HepG2 (cell line): Measurements from ENCODE around the gene STIM1. TPM values are rescaled to one million over a fixed set of nuclear protein-coding genes. Genes with fewer than 3 reads are reported as not detected.

Experiments used
- ATAC-seq: fragments of 200-7000 bp; cut with Tn5 transposase; 3 replicates; pipeline ENCODE4 v1.9.1; 2020; ENCODE audit warnings: mild to moderate bottlenecking, moderate library complexity
- BruUV-seq: library from RNA; stranded (reverse); fragments of 400-500 nt; replicated peaks from 2 replicates; lab custom pipeline; 2021; lab: Mats Ljungman, UMichigan
- CTCF ChIA-PET: fragments of 300-600 bp; formaldehyde crosslinking; extraction: SDS; loops from one replicate; lab custom pipeline; 2021; ENCODE audit warnings: low total read pairs, inconsistent platforms, low intra/inter-chr PET ratio; lab: Yijun Ruan, JAX
- POLR2A ChIA-PET: fragments of 350-600 bp; sonication (Branson Sonifier 250); formaldehyde crosslinking; loops from one replicate; lab custom pipeline; 2020; ENCODE audit warnings: antibody characterized with exemption, inconsistent platforms; lab: Yijun Ruan, JAX
- DNase-seq: peaks from one replicate; pipeline ENCODE4 v3.0.0-alpha.2; 2015; ENCODE audit warnings: low spot score
- FAIRE-seq: peaks from 3 replicates; lab custom pipeline; 2011; peaks lifted over from hg19 to GRCh38; lab: Jason Lieb, UNC
- H2AFZ ChIP-seq: one replicate; pipeline ENCODE4 v1.6.1; 2011; ENCODE audit warnings: low read length, inconsistent platforms
- H3K27ac ChIP-seq: fragments of 300-600 bp; 3 replicates; pipeline ENCODE4 v1.8.0; 2011; ENCODE audit warnings: mixed run types, mild to moderate bottlenecking, mixed read lengths, low read length, inconsistent platforms; ENCODE audit not compliant: insufficient read depth; ENCODE audit errors: extremely low read length
- H3K27me3 ChIP-seq, 2 experiments: fragments of 200-600 bp in 1 of 2; 2 replicates in 1 of 2; 3 replicates in 1 of 2; pipeline versions ENCODE4 v1.6.0 to v1.8.0; 2011; ENCODE audit warnings: low read length in 2 of 2, mild to moderate bottlenecking in 2 of 2, moderate library complexity in 2 of 2, inconsistent platforms in 1 of 2; ENCODE audit not compliant: insufficient read depth in 2 of 2, control insufficient read depth in 1 of 2
- H3K36me3 ChIP-seq, 2 experiments: fragments of 200-600 bp in 1 of 2; replicated peaks in 1 of 2; 2 replicates in 1 of 2; 3 replicates in 1 of 2; pipeline versions ENCODE4 v1.5.1 to v1.8.0; 2011; ENCODE audit warnings: low read length in 2 of 2, inconsistent platforms in 1 of 2; ENCODE audit not compliant: insufficient read depth in 2 of 2, control insufficient read depth in 1 of 2
- H3K4me1 ChIP-seq: 2 replicates; pipeline ENCODE4 v1.5.1; 2012; ENCODE audit warnings: low read length, inconsistent platforms; ENCODE audit not compliant: insufficient read depth
- H3K4me2 ChIP-seq: 2 replicates; pipeline ENCODE4 v1.6.0; 2011; ENCODE audit warnings: low read depth, low read length, inconsistent platforms
- H3K4me3 ChIP-seq, 3 experiments: fragments of 200-600 bp in 1 of 3; sonication (generic), shearing (Covaris generic) in 1 of 3; replicated peaks in 1 of 3; 2 replicates each; pipeline ENCODE4 v1.5.1; 2011 to 2016; ENCODE audit warnings: low read length in 3 of 3, inconsistent platforms in 2 of 3, low read depth in 2 of 3, mild to moderate bottlenecking in 2 of 3, control low read depth in 1 of 3, mixed read lengths in 1 of 3; ENCODE audit not compliant: insufficient read depth in 1 of 3
- H3K79me2 ChIP-seq: one replicate; pipeline ENCODE4 v1.6.1; 2011; ENCODE audit warnings: low read length, inconsistent platforms; ENCODE audit not compliant: insufficient read depth
- H3K9ac ChIP-seq: 2 replicates; pipeline ENCODE4 v1.6.0; 2011; ENCODE audit warnings: mild to moderate bottlenecking, low read depth, low read length, inconsistent platforms; ENCODE audit not compliant: insufficient read depth
- H3K9me3 ChIP-seq: 2 replicates; pipeline ENCODE4 v1.5.1; 2012; ENCODE audit warnings: mild to moderate bottlenecking, low read length
- H4K20me1 ChIP-seq: 2 replicates; pipeline ENCODE4 v1.6.0; 2011; ENCODE audit warnings: inconsistent platforms, mild to moderate bottlenecking, low read length, moderate library complexity; ENCODE audit not compliant: insufficient read depth
- ESRRA ChIP-seq: sonication (generic); formaldehyde crosslinking; IDR thresholded peaks from 2 replicates; pipeline ENCODE4 v1.5.1; 2020; ENCODE audit warnings: mild to moderate bottlenecking, low read depth, missing genetic modification reagents
- JARID2 ChIP-seq: sonication (generic); formaldehyde crosslinking; IDR thresholded peaks from 2 replicates; pipeline ENCODE4 v1.8.1; 2023; ENCODE audit warnings: missing genetic modification reagents, inconsistent platforms; ENCODE audit not compliant: insufficient replicate concordance
- PHB2 ChIP-seq: fragments of 450-650 bp; IDR thresholded peaks from 2 replicates; pipeline ENCODE4 v1.6.1; 2018; ENCODE audit not compliant: partially characterized antibody
- SKI ChIP-seq: fragments of 450-650 bp; IDR thresholded peaks from one replicate; pipeline ENCODE4 v1.6.1; 2018; ENCODE audit warnings: mild to moderate bottlenecking; ENCODE audit not compliant: partially characterized antibody
- ZFP91 ChIP-seq: sonication (generic); formaldehyde crosslinking; IDR thresholded peaks from 2 replicates; pipeline ENCODE4 v1.9.0; 2022; ENCODE audit warnings: missing genetic modification reagents, mild to moderate bottlenecking, borderline replicate concordance
- in situ Hi-C: cut with HindIII; loops from 2 replicates; pipeline ENCODE4 v1.10.0; 2017; ENCODE audit warnings: low pct_unique_long_range_greater_than_20kb; ENCODE audit not compliant: extremely low pct_ligation_motif_present
- intact Hi-C: fragments of 100-400 bp; cut with micrococcal nuclease; formaldehyde crosslinking; loops from one replicate; pipeline ENCODE4 v1.10.0; 2022; ENCODE audit not compliant: unreplicated experiment
- polyA plus RNA-seq, 8 experiments: library from polyadenylated mRNA; depleted of rRNA in 3 of 8; stranded (reverse) in 7 of 8; unstranded in 1 of 8; fragments of >200 nt; fragmentation: Illumina TruSeq in 4 of 8; extraction: Trizol in 4 of 8; gene quantifications; 2 replicates each; pipeline versions ENCODE4 v1.2.1 to v1.2.3, GENCODE V29; 2011 to 2016; ENCODE audit warnings: low read depth in 4 of 8, missing spikeins in 1 of 8, mixed read lengths in 1 of 8; ENCODE audit not compliant: insufficient read depth in 1 of 8
- total RNA-seq, 5 experiments: library from RNA; depleted of rRNA; stranded (reverse); fragments of >200 nt; fragmentation: Illumina TruSeq; extraction: Trizol; gene quantifications; 2 replicates each; pipeline ENCODE4 v1.2.3, GENCODE V29; 2016; ENCODE audit warnings: low read depth in 1 of 5
- TF ChIP-seq, protein P1 (sequence below): sonication (generic); formaldehyde crosslinking; conservative IDR thresholded peaks from 2 replicates; pipeline ENCODE4 v1.8.1; 2023; ENCODE audit warnings: missing genetic modification reagents

STIM1 gene
- total and polyA plus RNA-seq, 2 of the 13 experiments (the other 11 are each of a cell fraction or from before 2014, with no cell fraction given): 19.2 to 28.5 TPM

DNA sequence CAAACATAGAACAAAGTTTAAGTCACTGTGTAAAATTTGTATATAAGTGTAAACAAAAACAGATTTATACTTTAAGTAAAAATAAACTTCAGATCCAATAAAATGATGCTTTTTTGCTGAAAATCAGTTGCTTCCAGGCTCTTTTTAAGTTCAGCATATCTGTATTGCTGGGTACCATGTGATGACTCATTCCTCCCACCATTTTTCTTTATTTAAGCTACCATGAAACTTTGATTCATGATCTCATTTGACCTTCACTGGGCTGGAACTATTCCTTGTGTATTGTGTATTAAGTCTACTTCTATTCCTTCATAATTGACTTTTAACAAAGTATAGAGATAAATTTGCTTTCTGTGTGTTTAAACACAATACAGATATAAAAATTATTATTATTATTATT lies 192.9 kb downstream of the STIM1 start:
- Histone ChIP-seq H3K79me2 (no peaks in the 10 kb centered on the region), H2AFZ (no peak overlapping the region), H3K4me1 (peaks cover 31% of the 10 kb centered on the region), H3K9me3 (no peaks in the 10 kb centered on the region), H3K4me3 (no peak overlapping the region), H3K4me2 (no peak overlapping the region), H3K27me3 (no peaks in the 10 kb centered on the region), H3K9ac (no peak overlapping the region), H3K27ac (no peak overlapping the region), H4K20me1 (0 out of 2 replicates have a peak, but pooled peaks cover 5% of the 10 kb centered on the region), H3K36me3 (peaks cover 1 to 4% of the 10 kb centered on the region in 2 experiments; a peak in 4 of 5 replicates)
- FAIRE-seq (no peak), ATAC-seq (no peak), DNase-seq (no peak)
- in situ Hi-C loops (no loop called here), intact Hi-C loops (no loop called here)
- CTCF ChIA-PET: no interaction called here
- POLR2A ChIA-PET: interaction anchor here (1.2 kb wide), 1 partner anchor 12 kb away, joined by 3 read pairs; no protein-coding TSS in a partner anchor
- no TSS peak for BruUV-seq
- no peak for TF ChIP-seq PHB2
- TF ChIP-seq, protein P1, sequence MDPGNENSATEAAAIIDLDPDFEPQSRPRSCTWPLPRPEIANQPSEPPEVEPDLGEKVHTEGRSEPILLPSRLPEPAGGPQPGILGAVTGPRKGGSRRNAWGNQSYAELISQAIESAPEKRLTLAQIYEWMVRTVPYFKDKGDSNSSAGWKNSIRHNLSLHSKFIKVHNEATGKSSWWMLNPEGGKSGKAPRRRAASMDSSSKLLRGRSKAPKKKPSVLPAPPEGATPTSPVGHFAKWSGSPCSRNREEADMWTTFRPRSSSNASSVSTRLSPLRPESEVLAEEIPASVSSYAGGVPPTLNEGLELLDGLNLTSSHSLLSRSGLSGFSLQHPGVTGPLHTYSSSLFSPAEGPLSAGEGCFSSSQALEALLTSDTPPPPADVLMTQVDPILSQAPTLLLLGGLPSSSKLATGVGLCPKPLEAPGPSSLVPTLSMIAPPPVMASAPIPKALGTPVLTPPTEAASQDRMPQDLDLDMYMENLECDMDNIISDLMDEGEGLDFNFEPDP (CRISPR knock-in tag): no peak
- TF ChIP-seq ESRRA (CRISPR knock-in tag): no peak
- TF ChIP-seq JARID2 (CRISPR knock-in tag): no peak
- no peak for TF ChIP-seq ZFP91 (CRISPR knock-in tag)
- no peak for TF ChIP-seq SKI
